Suppressor macrophage treated with lipopolysaccharide for 1 hour (primary cell): ENCODE measurements around the gene MED1.

ENCODE experiments used
- DNase-seq, 3 donors: peaks; one replicate each; pipeline ENCODE4 v3.0.0-alpha.2; 2020 to 2022

The MED1 gene

GRCh38 chr17:39359994-39360393 is 91.1 kb downstream of the MED1 start:
- no peak for DNase-seq

GRCh38 chr17:39357986-39358385 is 93.1 kb downstream of the MED1 start:
- DNase-seq, result no peak

GRCh38 chr17:39357488-39357887 is 93.6 kb downstream of the MED1 start:
- DNase-seq, result no peak
